Tibial nerve (tissue), 4 donors: ENCODE data around the gene MAP1A. TPM values are rescaled to one million over a fixed set of nuclear protein-coding genes. Genes with fewer than 3 reads are reported as not detected.
A peak's percentile ranks its signal among the peaks of the same experiment; 100 is the strongest.

Experiments used
- DNase-seq, 2 donors: peaks; one replicate each; pipeline ENCODE4 v3.0.0-alpha.2; 2019; ENCODE audit warnings: low spot score in 2 of 2
- H3K27ac ChIP-seq, 4 donors: fragments of 200-600 bp; sonication (generic) in 3 of 4; one replicate each; pipeline ENCODE4 v1.5.1; 2017 to 2019; ENCODE audit warnings: mild to moderate bottlenecking in 1 of 4
- H3K27me3 ChIP-seq, 2 donors: fragments of 200-600 bp; sonication (generic) in 1 of 2; one replicate each; pipeline versions ENCODE4 v1.5.1 to v1.6.0; 2017 to 2019
- H3K36me3 ChIP-seq, 3 donors: fragments of 200-600 bp; sonication (generic); one replicate each; pipeline ENCODE4 v1.5.1; 2018 to 2019
- H3K4me1 ChIP-seq, 4 donors: fragments of 200-600 bp; sonication (generic) in 3 of 4; one replicate each; pipeline ENCODE4 v1.5.1; 2017 to 2019
- H3K4me3 ChIP-seq, 4 donors: fragments of 200-600 bp; sonication (generic) in 3 of 4; one replicate each; pipeline ENCODE4 v1.5.1; 2017 to 2019; ENCODE audit warnings: mild to moderate bottlenecking in 1 of 4, moderate library complexity in 1 of 4
- H3K9me3 ChIP-seq, 4 donors: fragments of 200-600 bp; sonication (generic) in 3 of 4; one replicate each; pipeline ENCODE4 v1.5.1; 2017 to 2019
- EP300 ChIP-seq, 2 donors: sonication (generic); formaldehyde crosslinking; IDR thresholded peaks; one replicate each; pipeline ENCODE4 v1.6.1; 2017; ENCODE audit warnings: antibody characterized with exemption in 2 of 2, mild to moderate bottlenecking in 1 of 2
- POLR2A ChIP-seq, 2 donors: fragments of 450-650 bp; IDR thresholded peaks; one replicate each; pipeline ENCODE4 v1.6.1; 2017; ENCODE audit warnings: antibody characterized with exemption in 2 of 2, mild to moderate bottlenecking in 2 of 2, moderate library complexity in 2 of 2
- WGBS, 2 donors: methylation state at CpG; one replicate each; pipeline ENCODE4 v1.1.5; 2018; 5-methylcytosine and 5-hydroxymethylcytosine counted together
- total RNA-seq, 4 donors: library from RNA; depleted of rRNA; stranded (reverse); fragments of >200 nt; gene quantifications; one replicate each; pipeline ENCODE4 v1.1.0, GENCODE V29; 2016
- TF ChIP-seq, protein P1 (sequence below), 5 experiments: fragments of 200-600 bp in 3 of 5; fragments of 450-650 bp in 2 of 5; sonication (generic) in 3 of 5; IDR thresholded peaks; one replicate each; pipeline ENCODE4 v1.5.1; 2016 to 2019; ENCODE audit warnings: antibody characterized with exemption in 5 of 5, mild to moderate bottlenecking in 3 of 5, moderate library complexity in 2 of 5

Gene MAP1A
- total RNA-seq, 4 donors from 2014 or later = 17.4 to 23.7 (median 21.3) TPM

DNA sequence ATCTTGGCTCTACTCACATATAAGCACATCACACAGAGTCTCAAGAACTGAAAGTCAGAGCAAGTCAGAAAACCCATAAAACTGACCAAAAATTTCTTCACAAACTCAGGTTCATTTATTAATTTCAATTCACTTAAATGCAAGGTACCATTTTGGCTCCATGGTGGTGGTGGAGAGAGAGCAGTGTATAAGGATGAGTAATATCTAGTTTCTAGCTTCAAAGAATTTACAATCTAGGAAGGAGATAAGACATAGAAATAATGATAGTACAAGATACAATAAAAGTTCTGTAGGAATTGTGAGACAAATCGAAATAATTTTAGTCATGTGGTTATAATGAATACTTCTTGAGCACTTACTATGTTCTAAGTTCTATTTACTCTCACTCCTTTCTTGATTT, 17.8 kb upstream of the MAP1A start:
- Histone ChIP-seq H3K27ac (no peak overlapping the region), H3K27me3 (no peaks in the 10 kb centered on the region), H3K4me1 (no peaks in the 10 kb centered on the region), H3K9me3 (no peaks in the 10 kb centered on the region), H3K4me3 (no peak overlapping the region), H3K36me3 (no peaks in the 10 kb centered on the region)
- no peak for DNase-seq
- TF ChIP-seq EP300 (IDR thresholded peaks at IDR 0.05) = no peak
- no peak for TF ChIP-seq POLR2A (IDR thresholded peaks at IDR 0.05)
- TF ChIP-seq, protein P1, sequence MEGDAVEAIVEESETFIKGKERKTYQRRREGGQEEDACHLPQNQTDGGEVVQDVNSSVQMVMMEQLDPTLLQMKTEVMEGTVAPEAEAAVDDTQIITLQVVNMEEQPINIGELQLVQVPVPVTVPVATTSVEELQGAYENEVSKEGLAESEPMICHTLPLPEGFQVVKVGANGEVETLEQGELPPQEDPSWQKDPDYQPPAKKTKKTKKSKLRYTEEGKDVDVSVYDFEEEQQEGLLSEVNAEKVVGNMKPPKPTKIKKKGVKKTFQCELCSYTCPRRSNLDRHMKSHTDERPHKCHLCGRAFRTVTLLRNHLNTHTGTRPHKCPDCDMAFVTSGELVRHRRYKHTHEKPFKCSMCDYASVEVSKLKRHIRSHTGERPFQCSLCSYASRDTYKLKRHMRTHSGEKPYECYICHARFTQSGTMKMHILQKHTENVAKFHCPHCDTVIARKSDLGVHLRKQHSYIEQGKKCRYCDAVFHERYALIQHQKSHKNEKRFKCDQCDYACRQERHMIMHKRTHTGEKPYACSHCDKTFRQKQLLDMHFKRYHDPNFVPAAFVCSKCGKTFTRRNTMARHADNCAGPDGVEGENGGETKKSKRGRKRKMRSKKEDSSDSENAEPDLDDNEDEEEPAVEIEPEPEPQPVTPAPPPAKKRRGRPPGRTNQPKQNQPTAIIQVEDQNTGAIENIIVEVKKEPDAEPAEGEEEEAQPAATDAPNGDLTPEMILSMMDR (IDR thresholded peaks at IDR 0.05) = no peak
- 83 to 91% methylated on average over 1 of the region's 1 CpG for WGBS, 2 donors

- DNase-seq = no peak
- TF ChIP-seq POLR2A (IDR thresholded peaks at IDR 0.05) (no peak), EP300 (IDR thresholded peaks at IDR 0.05) (no peak)
- TF ChIP-seq, protein P1 (IDR thresholded peaks at IDR 0.05) = no peak
- WGBS, 2 donors = 29 to 31% methylated on average over 1 of the region's 1 CpG
These were observed 11.7 kb upstream of the MAP1A start for GRCh38 chr15:43505738-43506137.

GRCh38 chr15:43508421-43508820, 9.0 kb upstream of the MAP1A start:
- Histone ChIP-seq H3K27me3 (no peaks in the 10 kb centered on the region), H3K4me1 (peaks cover 0 to 38% (median 26%) of the 10 kb centered on the region in 4 donors), H3K9me3 (no peaks in the 10 kb centered on the region), H3K36me3 (no peaks in the 10 kb centered on the region), H3K4me3 (no peak overlapping the region), H3K27ac (peak overlapping the region in 2 of 4 donors; percentile 92 to 93)
- TF ChIP-seq POLR2A (IDR thresholded peaks at IDR 0.05) = no peak
- TF ChIP-seq, protein P1 (IDR thresholded peaks at IDR 0.05) = no peak
- TF ChIP-seq EP300 (IDR thresholded peaks at IDR 0.05) = no peak
- 71 to 77% methylated on average over 1 of the region's 1 CpG for WGBS, 2 donors
- DNase-seq = no peak

More at GRCh38 chr15:43505738-43506137, 11.7 kb upstream of the MAP1A start:
- no peaks in the 10 kb centered on the region for H3K9me3 ChIP-seq
- H3K27ac ChIP-seq = no peak overlapping the region
- H3K4me3 ChIP-seq = no peak overlapping the region
- no peaks in the 10 kb centered on the region for H3K27me3 ChIP-seq
- no peaks in the 10 kb centered on the region for H3K36me3 ChIP-seq
- H3K4me1 ChIP-seq = peaks cover 0 to 30% (median 16%) of the 10 kb centered on the region in 4 donors

GRCh38 chr15:43508991-43509659, 8.3 kb upstream of the MAP1A start:
- Histone ChIP-seq H3K9me3 (no peaks in the 10 kb centered on the region), H3K27me3 (no peaks in the 10 kb centered on the region), H3K4me1 (peaks cover 0 to 41% (median 26%) of the 10 kb centered on the region in 4 donors), H3K27ac (peak overlapping the region; percentile 77 to 93 (median 86)), H3K4me3 (peak overlapping the region in 2 of 4 donors; percentile 45 to 69), H3K36me3 (no peaks in the 10 kb centered on the region)
- peak in 1 of 2 donors; percentile 32 for DNase-seq
- TF ChIP-seq, protein P1 (IDR thresholded peaks at IDR 0.05) = no peak
- TF ChIP-seq EP300 (IDR thresholded peaks at IDR 0.05) = no peak
- no peak for TF ChIP-seq POLR2A (IDR thresholded peaks at IDR 0.05)
- 35 to 41% methylated on average over 9 of the region's 9 CpGs for WGBS, 2 donors

DNA sequence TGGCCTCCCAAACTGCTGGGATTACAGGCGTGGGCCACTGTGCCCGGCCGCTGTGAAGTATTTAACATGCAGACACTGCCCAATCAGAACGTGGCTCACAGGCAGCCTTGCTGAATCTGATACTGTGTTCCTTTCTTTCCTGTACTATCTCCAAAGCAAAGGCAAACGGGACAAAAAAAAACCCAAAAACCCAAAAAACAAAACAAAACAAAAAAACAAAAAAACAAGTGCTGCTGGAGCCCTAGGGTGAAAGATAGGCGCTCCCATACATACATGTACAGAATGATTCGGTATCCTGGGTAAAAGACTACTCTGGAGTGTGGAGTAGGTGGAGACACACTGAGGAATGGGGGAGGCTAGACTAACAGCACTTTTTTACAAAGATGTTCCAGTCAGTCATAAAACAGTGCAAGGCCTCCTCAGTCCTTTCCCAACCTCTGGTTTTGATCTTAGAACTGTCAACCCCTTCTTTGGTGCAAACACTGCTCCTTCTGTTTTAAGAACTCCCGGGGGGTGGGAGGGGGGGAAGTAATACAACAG, 7.7 kb upstream of the MAP1A start:
- WGBS, 2 donors = 14 to 23% methylated on average over 8 of the region's 8 CpGs
- H3K27me3 ChIP-seq = no peaks in the 10 kb centered on the region
- H3K4me1 ChIP-seq = peaks cover 0 to 47% (median 26%) of the 10 kb centered on the region in 4 donors
- H3K9me3 ChIP-seq = no peaks in the 10 kb centered on the region
- no peak for DNase-seq
- H3K4me3 ChIP-seq = peak overlapping the region; percentile 45 to 69 (median 65)
- peak overlapping the region; percentile 77 to 93 (median 86) for H3K27ac ChIP-seq
- no peak for TF ChIP-seq EP300 (IDR thresholded peaks at IDR 0.05)
- no peak for TF ChIP-seq POLR2A (IDR thresholded peaks at IDR 0.05)
- TF ChIP-seq, protein P1 (IDR thresholded peaks at IDR 0.05) = no peak
- H3K36me3 ChIP-seq = no peaks in the 10 kb centered on the region
